ENCODE results near the gene TKFC.

The TKFC gene

DNA sequence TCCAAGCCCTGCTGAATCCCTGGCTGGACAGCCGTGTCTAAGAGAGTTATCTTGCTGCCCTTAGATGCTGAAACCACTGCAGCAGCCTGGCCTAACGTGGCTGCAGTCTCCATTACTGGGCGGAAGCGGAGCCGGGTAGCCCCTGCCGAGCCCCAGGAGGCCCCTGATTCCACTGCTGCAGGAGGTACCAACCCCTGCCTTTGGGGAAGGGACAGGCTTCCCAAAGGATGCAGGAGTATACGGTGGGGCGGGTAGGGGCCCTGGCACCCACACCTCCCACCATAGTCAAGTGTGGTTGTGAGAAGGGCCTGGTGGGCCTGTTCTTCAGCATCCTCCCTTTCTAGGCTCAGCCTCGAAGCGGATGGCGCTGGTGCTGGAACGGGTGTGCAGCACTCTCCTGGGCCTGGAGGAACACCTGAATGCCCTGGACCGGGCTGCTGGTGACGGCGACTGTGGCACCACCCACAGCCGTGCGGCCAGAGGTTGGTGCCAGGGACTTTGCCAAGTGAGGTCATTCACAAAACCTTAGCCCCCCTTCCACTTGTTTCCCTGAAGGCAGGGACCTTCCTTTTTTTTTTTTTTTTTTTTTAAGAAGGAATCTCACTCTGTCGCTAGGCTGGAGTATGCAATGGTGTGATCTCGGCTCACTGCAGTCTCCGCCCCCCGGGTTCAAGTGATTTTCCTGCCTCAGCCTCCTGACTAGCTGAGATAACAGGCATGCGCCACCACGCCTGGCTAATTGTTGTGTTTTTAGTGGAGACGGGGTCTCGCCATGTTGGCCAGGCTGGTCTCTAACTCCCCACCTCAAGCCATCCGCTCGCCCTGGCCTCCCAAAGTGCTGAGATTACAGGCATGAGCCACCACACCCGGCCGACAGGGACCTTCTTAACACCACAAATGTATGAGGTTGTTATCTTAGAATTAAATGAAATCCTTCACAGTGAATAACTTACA is 11.0 kb downstream of the TKFC start:
- H3K4me3 ChIP-seq (ENCODE audit: low read depth, low read length), result no peak overlapping the region

DNA sequence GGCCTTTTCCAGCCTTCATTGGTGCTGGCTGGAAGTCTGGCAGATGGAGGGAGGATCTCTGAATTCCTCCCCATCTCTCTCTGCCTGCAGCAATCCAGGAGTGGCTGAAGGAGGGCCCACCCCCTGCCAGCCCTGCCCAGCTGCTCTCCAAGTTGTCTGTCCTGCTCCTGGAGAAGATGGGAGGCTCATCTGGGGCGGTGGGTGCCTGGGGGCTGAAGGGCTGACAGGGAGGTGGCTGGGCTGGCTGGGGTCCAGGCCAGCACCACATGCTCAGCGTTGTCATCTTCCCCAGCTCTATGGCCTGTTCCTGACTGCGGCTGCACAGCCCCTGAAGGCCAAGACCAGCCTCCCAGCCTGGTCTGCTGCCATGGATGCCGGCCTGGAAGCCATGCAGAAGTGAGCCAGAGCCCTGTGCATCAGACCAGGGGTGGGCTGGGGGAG is 12.2 kb downstream of the TKFC start:
- H3K4me3 ChIP-seq (ENCODE audit: low read depth, low read length), result no peak overlapping the region

DNA sequence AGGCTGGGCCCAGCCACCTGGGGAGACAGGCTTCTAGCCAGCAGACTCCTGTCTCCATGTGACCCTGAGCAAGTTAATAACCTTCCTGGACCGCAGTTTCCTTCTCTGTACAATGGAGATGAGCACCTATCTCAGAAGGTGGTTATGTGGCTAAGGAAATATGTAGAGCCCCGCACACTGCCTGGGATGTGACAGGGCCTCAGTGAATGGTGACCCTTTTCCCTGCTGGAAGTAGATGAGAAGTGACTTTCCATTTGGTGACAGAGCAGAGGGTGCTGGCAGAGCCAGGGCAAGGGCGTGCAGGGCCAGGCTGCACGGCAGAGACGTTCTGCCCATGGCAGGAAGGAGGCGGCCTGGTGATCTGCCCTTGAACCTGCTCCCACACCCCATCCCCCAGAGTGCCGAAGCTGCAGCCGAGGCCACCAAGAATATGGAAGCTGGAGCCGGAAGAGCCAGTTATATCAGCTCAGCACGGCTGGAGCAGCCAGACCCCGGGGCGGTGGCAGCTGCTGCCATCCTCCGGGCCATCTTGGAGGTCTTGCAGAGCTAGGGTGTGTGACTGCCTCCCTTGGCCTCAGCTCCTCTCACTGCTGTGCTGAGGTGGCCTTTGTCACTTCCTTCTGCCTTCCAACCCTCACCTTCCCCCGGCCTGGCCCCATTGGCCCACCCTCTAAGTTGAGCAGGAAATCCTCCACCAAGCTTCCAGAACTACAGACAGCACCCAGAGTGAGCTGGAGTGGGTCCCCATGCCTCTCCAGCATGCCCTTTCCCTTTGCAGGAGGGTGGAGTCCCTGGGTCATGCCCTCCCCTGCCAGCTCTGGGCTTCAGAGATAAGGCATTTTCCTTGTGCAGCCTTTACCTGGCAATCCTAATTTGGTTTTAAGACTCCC is 13.2 kb downstream of the TKFC start:
- H3K4me3 ChIP-seq (ENCODE audit: low read depth, low read length), result no peak overlapping the region

DNA sequence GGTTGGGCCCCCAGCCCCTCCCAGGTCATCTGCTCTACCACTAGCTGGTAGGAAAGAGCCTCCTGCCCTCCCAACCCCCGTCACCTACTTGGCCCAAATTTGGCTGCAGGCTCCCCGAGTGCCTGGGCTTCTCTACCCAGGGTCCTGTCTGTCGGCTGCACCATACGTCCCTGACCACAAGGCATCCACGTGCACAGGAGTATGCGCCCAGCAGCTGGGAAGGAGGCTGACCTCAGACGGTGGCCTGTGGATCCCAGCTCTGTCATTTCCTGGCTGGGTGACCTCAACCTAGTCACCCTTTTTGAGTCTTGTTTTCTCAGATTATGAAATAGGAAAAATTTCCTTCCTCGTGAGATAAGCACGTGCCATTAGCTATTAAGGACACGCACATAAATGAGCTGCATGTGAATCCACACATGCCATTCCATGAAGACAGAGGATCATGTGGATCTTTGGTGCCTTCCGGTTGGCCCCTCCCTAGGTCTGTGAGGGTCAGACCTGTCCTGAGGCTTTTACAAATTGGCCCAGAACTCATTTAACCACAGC is 15.0 kb downstream of the TKFC start:
- no peak overlapping the region for H3K4me3 ChIP-seq (ENCODE audit: low read depth, low read length)

DNA sequence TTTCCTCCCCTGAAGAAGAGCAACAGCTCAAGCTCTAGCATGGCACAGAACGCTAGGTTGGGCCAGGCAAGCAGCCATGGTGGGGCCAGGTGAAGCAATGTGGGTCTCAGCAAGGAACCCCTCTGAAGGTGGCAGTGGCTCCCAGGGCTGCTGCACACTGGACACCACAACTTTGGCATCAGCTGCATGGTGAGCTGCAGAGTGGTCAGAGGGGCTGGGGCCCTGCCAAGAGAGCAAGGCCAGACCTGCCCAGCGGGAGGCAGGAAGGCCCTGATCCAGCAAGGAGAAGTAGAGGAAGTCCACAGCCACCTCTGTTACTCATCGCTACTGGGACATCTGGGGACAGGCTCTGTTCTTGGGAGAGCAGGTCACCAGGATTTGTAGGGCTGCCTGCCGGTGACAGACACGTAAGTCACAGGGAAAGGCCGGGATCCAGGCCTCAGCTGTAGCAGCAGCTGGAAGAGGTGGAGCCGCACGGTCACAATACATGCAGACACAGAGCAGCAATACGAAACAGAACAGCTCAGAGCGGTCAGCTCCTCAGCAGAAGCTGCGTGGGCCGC is 16.2 kb downstream of the TKFC start:
- H3K4me3 ChIP-seq (ENCODE audit: low read depth, low read length), result no peak overlapping the region

DNA sequence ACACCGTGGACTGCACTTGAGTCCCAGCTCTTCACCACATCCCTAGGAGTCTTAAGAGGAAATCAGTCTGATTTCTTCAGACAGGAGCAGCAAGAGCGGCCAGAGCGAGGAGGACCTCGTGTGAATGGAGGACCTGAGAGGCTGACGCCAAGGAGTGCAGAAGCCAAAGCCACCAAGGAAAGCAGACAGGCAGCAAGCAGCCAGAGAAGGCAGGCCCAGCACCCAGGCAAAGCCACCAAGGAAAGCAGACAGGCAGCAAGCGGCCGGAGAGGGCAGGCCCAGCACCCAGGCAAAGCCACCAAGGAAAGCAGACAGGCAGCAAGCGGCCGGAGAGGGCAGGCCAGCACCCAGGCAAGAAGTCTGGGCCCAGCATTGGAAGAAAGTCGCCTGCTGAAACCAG is 16.9 kb downstream of the TKFC start:
- H3K4me3 ChIP-seq (ENCODE audit: low read depth, low read length), result no peak overlapping the region

DNA sequence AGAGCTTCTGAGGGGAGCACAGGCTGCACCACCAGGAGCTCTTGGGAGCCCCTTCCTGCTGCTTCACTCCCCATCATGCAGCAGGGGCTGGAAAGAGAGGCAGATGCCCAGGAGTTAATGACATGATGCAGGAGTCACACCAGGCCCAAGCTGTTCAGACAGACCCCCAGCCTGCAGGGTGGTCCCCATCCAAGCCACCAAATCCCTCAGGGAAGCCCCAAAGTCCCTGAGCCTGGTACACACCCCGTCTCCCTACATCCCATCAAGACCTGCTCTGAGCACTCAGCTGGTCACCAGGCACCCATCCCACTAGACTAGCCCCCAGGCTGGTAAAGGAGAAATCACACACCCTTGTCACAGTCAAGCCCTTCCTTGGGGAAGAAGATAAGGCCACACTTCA is 17.3 kb downstream of the TKFC start:
- H3K4me3 ChIP-seq (ENCODE audit: low read depth, low read length), result no peak overlapping the region

DNA sequence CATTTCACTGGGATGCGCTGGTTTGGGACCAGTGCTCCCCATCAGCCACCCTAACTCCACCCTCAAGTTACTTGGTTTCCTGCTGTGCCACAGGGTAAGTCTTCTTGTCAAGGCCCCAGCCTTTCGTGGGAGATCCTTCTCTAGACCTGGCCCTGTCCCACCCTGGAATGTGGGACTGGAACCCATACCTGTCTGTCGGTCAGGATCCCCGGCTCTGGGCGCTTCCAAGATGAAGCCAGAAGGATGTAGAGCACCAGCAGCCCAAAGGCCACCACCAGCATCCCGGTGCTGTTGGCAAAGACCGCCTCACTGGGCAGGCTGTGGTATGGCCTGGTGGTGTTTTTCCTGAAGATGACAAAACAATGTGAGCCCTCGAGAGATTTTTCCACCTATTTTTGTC is 17.8 kb downstream of the TKFC start:
- H3K4me3 ChIP-seq (ENCODE audit: low read depth, low read length), result no peak overlapping the region

DNA sequence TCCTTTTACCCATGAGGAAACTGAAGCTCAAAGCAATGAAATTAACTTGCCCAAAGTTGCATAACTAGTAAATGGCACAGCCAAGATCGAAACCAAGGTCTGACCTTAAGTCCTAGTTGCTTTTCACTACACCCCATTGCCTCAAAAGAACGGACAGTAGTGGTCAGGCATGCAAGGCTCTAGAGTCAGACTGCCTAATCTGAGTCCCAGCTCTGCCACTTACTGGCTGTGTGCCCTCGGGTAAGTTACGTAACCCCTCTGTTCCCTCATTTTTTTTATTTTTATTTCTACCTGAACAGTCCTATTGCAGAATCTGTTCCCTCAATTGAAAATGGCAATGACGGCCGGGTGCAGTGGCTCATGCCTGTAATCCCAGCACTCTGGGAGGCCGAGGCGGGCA is 19.0 kb downstream of the TKFC start:
- H3K4me3 ChIP-seq (ENCODE audit: low read depth, low read length), result no peak overlapping the region

DNA sequence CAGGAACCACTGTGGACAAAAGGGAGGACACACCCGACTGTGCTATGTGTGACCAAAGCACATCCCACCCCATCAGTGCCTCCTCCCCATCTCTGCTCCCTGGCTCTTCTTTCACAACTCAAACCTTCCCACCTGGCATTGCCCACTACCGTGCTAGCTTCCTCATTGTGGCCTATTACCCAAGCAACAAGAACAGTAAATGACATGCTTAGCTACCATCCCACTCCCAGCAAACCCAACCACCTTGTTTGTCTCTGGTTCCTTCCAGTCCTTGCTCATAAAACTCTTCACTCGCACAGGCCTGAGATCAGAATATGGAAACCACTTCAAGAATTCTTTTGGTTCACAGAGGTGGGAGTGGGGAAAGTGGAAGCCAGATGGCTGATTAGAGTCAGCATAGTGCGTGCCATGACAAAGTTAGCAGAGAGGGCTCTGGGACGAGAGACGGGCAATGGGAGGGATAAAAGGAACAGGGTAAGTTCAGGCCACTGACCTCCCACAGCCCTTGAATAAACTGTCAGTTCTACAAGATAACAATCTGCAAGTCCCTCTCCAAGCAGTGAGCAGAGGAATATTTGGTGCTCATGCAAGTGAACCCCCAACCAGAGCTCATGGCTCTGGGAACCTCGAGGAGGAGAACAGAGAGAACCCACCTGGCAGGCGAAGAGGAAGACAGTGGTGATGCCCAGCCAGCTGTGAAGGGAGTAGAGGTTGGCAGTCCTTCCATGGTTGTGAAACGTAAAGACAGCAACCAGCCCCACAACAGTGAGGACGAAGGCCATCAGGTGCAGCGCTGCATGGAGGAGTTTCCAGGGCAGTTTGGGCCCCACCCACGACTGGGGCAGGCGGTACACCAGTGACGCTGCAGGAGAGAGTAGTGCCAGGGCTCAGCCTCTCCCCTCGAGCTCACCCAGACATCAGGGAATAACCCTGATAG is 20.4 kb downstream of the TKFC start:
- H3K4me3 ChIP-seq (ENCODE audit: low read depth, low read length), result no peak overlapping the region

DNA sequence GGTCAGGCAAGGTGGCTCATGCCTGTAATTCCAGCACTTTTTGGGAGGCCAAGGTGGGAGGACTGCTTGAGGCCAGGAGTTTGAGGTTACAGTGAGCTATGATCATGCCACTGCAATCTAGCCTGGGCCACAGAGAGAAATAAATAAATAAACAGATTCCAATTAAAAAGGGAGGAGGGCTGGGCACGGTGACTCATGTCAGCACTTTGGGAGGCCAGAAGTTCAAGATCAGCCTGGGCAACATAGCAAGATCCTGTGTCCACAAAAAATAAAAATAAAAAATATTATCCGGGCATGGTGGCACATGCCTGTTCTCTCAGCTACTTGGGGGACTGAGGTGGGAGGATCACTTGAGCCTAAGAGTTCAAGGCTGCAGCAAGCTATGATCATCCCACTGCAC is 21.2 kb downstream of the TKFC start:
- no peak overlapping the region for H3K4me3 ChIP-seq (ENCODE audit: low read depth, low read length)

DNA sequence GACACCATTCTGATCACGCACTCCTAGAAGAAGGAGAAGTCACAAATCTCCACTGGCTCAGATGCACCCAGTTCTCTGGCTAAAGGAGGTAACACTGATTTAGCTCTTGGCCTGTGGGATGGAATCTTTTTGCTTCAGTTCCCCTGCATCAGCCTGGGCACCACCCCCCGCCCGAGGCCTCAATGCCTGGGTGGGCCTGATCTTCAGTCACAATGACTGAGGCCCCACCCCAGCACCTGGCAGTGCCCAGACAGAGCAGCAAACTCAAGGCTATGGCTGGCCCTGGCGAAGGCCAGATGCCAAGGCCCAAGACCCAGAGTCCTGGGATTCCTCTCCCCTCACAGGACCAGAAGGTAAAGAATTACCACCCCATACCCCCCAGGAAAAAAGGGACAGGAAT is 23.7 kb downstream of the TKFC start:
- H3K4me3 ChIP-seq (ENCODE audit: low read depth, low read length), result no peak overlapping the region

DNA sequence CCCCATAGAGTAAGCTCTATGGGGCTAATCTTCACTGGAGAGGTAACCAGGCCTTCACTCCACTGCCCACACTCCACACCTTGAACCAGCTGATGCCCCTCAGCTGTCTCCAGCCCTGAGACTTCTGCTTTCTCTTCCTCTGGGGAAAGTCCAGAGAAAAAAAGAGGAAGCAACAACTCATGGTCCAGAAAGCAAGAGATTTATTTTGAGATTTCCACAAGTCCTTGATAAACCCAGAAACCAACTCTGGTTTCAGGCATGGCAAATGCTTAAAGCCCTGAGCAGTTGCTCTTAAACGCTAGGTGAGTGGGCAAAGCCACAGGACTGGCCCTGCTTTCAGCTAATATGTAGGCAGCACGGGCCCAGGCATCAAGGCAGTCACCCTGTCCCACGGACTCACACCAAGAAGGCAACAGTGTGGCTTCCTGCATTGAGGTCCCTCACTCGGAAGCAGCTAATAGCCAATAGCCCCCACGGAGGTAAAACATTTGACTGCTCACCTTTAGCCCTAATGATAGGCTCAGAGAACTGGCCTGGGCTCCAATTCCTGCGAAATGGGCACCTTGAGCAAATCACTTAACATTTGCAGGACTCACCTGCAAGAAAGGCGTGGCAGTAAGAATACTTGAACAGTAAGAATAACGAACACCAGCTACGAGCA is 24.3 kb downstream of the TKFC start:
- no peak overlapping the region for H3K4me3 ChIP-seq (ENCODE audit: low read depth, low read length)

DNA sequence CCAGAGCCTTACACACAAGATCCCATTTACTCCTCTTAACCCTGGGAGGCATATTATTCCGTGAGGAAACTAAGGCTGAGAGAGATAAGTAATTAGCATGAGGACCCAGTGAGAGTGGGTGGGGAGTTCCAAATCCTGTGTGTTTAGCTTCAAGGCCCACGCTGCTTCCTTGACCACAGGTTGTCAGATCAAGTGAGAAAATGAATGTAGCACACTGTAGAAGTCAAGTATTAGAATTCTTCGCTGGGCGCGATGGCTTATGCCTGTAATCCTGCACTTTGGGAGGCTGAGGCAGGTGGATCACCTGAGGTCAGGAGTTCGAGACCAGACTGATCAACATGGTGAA is 24.8 kb downstream of the TKFC start:
- H3K4me3 ChIP-seq (ENCODE audit: low read depth, low read length), result no peak overlapping the region

DNA sequence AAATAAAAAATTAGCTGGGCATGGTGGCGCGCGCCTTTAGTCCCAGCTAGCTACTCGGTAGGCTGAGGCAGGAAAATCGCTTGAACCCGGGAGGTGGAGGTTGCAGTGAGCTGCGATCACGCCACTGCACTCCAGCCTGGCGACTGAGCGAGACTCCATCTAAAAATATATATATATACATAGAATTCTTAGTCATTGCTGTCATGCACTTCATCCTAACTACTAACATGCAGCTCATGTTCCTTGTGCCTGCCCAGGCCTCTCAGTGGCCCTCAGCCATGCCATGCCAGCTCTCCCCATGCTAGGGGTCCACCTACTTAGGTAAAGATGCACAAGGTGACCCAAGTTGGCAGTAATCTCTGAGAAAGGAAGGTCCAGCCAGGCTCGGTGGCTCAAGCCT is 25.5 kb downstream of the TKFC start:
- no peak overlapping the region for H3K4me3 ChIP-seq (ENCODE audit: low read depth, low read length)

DNA sequence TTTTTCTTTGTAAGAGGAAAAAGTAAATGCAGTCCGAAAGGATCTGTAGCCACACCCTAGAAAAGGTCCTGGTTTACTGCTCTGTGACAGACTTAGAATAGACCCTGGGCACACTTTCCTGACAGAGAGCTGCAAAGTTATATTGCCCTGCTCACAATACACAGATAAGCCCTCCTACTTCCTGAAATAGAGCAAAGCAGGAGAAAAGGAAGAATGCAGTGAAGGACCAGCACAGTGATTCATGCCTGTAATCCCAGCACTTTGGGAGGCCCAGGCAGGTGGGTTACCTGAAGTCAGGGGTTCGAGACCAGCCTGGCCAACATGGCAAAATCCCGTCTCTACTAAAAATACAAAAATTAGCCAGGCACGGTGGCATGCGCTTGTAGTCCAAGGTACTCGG is 26.5 kb downstream of the TKFC start:
- H3K4me3 ChIP-seq (ENCODE audit: low read depth, low read length), result no peak overlapping the region

DNA sequence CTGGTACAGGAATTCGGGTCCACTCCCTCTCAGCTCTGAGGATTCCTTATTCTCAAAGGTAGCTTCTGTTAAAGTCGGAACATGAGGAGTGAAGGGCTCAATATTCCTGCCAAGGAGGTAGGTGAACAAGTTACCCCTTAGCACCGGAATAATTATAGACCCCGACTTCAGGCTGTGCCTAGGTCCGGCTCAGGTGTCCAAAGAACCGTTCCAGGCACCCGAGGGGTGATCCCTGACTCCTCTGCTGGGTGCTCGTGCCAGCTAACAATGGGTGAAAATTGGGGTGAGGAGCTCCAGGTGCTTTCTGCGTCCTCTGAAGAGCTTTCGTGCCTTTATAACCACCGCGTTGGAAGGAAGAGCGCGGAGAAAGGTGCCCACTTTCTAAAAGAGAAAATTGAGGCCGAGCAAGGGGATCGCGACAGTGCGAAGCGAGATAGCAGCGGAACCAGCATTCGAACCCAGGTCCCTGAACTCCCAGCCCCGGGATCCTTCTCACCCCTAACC is 28.3 kb downstream of the TKFC start:
- peak overlapping the region; percentile 99 for H3K4me3 ChIP-seq (ENCODE audit: low read depth, low read length)

DNA sequence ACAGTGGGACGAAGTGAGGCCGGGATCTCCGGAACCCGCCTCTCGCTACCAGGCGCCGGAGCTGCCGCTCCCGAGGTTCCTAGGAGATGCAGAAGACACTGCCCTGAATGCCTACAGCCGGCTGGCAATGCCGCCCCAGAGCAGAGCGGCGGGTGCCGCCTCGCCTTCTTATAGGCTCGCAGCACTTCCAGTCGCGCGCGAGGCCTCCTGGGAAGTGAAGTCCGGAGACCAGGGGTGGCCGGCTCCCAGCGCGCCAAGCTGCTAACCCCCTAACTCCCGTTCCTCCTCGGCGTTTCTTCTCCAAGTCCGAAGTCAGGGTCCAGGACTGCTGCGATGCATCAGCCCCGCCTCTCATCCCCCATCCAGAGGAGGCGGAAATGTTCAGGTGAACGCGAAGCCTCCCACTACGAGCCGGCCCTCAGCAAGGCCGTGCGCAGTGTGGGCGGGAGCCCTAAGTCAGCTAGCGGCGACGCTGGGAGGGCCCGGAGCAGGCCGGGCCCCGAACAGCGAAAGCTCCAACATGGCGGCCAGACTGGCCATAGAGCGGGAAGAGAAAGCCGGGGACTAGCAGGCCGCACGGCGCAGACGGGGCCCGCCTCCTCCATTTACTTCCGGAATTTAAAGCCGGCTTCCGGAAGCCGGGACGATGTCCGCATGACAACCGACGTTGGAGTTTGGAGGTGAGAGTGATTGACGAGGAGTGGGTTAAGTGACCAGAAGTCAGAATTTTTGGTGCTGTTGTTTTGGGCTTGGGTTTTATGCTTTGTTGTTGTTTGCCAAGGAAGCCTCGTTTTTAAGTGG is 28.9 kb downstream of the TKFC start, which contains the start of the genes CYB561A3 and TMEM138:
Gene CYB561A3 (minus strand): TSS at position 142 of the 801 bp plus-strand sequence. CDS start 5,169 bp downstream, outside the sequence.
Gene TMEM138 (plus strand): TSS at position 634 of the 801 bp plus-strand sequence. CDS start 2,017 bp downstream, outside the sequence.
- peak within 1 kb of the TSS; percentile 99 for H3K4me3 ChIP-seq (ENCODE audit: low read depth, low read length)

DNA sequence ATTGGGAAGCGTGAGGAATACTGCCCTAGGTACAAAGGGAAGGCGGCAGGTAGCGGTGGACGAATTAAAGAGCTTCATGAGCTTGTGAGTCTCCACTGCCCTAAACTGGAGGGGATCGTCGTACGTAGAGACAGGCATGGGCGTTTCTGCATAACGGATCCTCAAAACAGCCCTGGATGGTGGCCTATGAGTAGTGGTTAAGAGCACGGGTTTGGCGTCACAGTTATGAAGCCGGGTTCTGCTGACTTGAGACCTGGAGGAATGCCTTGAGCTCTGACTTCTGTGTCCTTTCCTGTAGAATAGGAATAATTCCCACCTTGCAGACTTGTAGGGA is 29.5 kb downstream of the TKFC start:
- peak overlapping the region; percentile 99 for H3K4me3 ChIP-seq (ENCODE audit: low read depth, low read length)

All from iPS-11a (cell line).